Measurements from ENCODE around the gene PES1.
A peak's percentile ranks its signal among the peaks of the same experiment; 100 is the strongest.
"Not testable (repeated sequence)": the region's sequence is repeated elsewhere in the genome, so short reads cannot be mapped to it uniquely, and the experiment has no call there.

The PES1 gene

GRCh38 chr22:30609260-30610185 lies 17.8 kb upstream of the PES1 start:
- peak; percentile 38 for DNase-seq (ENCODE audit: low spot score)

GRCh38 chr22:30607939-30608338 lies 16.2 kb upstream of the PES1 start:
- no peak for DNase-seq (ENCODE audit: low spot score)

GRCh38 chr22:30607300-30607930 lies 15.7 kb upstream of the PES1 start:
- DNase-seq (ENCODE audit: low spot score): no peak

GRCh38 chr22:30606455-30607299 lies 15.0 kb upstream of the PES1 start, which contains the start of gene TCN2:
TSS of gene TCN2 (plus strand) at chr22:30607174. CDS start at chr22:30607332, 158 bp downstream.
- DNase-seq (ENCODE audit: low spot score): peak; percentile 84

GRCh38 chr22:30605449-30606110 lies 13.9 kb upstream of the PES1 start:
- peak; percentile 48 for DNase-seq (ENCODE audit: low spot score)

- DNase-seq (ENCODE audit: low spot score): no peak
Observed at GRCh38 chr22:30604723-30605122, 13.0 kb upstream of the PES1 start.

GRCh38 chr22:30603801-30604200 lies 12.1 kb upstream of the PES1 start:
- no peak for DNase-seq (ENCODE audit: low spot score)

- DNase-seq (ENCODE audit: low spot score): no peak
Observed at GRCh38 chr22:30602049-30602448, 10.3 kb upstream of the PES1 start.

GRCh38 chr22:30601464-30601863 lies 9.8 kb upstream of the PES1 start:
- no peak for DNase-seq (ENCODE audit: low spot score)

GRCh38 chr22:30600921-30601320 lies 9.2 kb upstream of the PES1 start:
- DNase-seq (ENCODE audit: low spot score): no peak

GRCh38 chr22:30598986-30599385 lies 7.3 kb upstream of the PES1 start:
- no peak for DNase-seq (ENCODE audit: low spot score)

GRCh38 chr22:30596886-30597285 lies 5.2 kb upstream of the PES1 start:
- DNase-seq (ENCODE audit: low spot score): no peak

- no peak for DNase-seq (ENCODE audit: low spot score)
Observed at GRCh38 chr22:30596199-30596598, 4.5 kb upstream of the PES1 start.

- DNase-seq (ENCODE audit: low spot score): not testable (repeated sequence)
Observed at GRCh38 chr22:30592360-30592713, 627 bp upstream of the PES1 start.

GRCh38 chr22:30591191-30591587 lies 521 bp downstream of the PES1 start:
- DNase-seq (ENCODE audit: low spot score): no peak

GRCh38 chr22:30586414-30586813 lies 5.3 kb downstream of the PES1 start:
- DNase-seq (ENCODE audit: low spot score): no peak

- DNase-seq (ENCODE audit: low spot score): no peak
Observed at GRCh38 chr22:30584441-30584840, 7.3 kb downstream of the PES1 start.

GRCh38 chr22:30582788-30583545 lies 8.7 kb downstream of the PES1 start:
- DNase-seq (ENCODE audit: low spot score): peak; percentile 77

- DNase-seq (ENCODE audit: low spot score): no peak
Observed at GRCh38 chr22:30582051-30582450, 9.7 kb downstream of the PES1 start.

GRCh38 chr22:30580896-30581295 lies 10.8 kb downstream of the PES1 start:
- DNase-seq (ENCODE audit: low spot score): no peak

- no peak for DNase-seq (ENCODE audit: low spot score)
Observed at GRCh38 chr22:30578481-30578880, 13.2 kb downstream of the PES1 start.
